DOHH2 (cell line): Measurements from ENCODE around the gene NGF.

ENCODE experiments used
- EZH2phosphoT487 ChIP-seq: fragments of 200-600 bp; sonication (generic); IDR thresholded peaks from 2 replicates; pipeline ENCODE4 v1.6.1; 2017; ENCODE audit warnings: borderline replicate concordance, mild to moderate bottlenecking, antibody characterized with exemption, low read length, moderate library complexity, mixed read lengths
- TF ChIP-seq, protein P1 (sequence below): fragments of 200-600 bp; sonication (generic); IDR thresholded peaks from one replicate; pipeline ENCODE4 v1.5.1; 2014; ENCODE audit warnings: antibody characterized with exemption, mild to moderate bottlenecking, low read depth, low read length; ENCODE audit not compliant: poor library complexity, severe bottlenecking

DNA sequence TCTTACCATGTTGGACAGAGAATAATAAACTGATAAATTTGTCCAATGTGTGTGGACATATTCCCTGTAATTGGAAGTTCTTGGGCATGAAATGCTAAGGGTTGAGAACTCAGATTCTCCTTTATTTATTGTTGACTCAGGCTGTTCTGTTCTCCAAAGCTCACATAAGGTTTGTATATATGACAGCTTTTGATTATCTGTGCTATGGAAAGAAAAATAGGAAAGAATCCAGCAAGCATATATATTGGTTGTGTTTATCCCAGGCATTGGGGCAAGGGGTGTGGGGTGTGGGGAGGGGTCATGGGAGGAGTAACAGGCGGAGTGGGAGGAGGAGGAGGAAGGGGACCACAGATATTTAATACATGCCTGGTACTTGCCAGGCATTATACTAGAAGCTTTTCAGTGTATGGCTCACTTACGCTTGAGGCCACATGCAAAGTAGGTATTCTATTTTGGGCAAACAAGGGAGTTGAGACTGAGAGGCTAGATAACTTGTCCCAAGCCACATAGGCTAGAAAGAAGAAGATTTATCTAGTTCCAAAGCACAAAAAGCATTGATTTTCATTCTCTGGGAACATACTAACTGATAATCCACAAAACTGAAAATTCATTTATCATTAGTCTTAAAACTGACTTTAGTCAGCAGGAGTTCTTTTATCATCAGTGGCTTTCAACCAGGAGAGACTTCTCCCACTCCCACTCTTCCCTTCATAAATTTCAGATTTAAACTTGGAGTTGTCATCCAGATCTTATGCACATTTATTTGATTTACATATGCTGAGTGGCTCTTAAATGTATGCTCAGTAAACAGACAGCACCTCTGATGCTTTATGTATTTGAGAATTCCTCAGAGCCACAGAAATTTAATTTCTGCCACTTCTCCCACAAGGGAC, 27.2 kb downstream of the NGF start:
- TF ChIP-seq, protein P1, sequence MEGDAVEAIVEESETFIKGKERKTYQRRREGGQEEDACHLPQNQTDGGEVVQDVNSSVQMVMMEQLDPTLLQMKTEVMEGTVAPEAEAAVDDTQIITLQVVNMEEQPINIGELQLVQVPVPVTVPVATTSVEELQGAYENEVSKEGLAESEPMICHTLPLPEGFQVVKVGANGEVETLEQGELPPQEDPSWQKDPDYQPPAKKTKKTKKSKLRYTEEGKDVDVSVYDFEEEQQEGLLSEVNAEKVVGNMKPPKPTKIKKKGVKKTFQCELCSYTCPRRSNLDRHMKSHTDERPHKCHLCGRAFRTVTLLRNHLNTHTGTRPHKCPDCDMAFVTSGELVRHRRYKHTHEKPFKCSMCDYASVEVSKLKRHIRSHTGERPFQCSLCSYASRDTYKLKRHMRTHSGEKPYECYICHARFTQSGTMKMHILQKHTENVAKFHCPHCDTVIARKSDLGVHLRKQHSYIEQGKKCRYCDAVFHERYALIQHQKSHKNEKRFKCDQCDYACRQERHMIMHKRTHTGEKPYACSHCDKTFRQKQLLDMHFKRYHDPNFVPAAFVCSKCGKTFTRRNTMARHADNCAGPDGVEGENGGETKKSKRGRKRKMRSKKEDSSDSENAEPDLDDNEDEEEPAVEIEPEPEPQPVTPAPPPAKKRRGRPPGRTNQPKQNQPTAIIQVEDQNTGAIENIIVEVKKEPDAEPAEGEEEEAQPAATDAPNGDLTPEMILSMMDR, result no peak
- no peak for TF ChIP-seq EZH2phosphoT487
